Measurements from ENCODE around the gene ALDH1A3.

Gene ALDH1A3

DNA sequence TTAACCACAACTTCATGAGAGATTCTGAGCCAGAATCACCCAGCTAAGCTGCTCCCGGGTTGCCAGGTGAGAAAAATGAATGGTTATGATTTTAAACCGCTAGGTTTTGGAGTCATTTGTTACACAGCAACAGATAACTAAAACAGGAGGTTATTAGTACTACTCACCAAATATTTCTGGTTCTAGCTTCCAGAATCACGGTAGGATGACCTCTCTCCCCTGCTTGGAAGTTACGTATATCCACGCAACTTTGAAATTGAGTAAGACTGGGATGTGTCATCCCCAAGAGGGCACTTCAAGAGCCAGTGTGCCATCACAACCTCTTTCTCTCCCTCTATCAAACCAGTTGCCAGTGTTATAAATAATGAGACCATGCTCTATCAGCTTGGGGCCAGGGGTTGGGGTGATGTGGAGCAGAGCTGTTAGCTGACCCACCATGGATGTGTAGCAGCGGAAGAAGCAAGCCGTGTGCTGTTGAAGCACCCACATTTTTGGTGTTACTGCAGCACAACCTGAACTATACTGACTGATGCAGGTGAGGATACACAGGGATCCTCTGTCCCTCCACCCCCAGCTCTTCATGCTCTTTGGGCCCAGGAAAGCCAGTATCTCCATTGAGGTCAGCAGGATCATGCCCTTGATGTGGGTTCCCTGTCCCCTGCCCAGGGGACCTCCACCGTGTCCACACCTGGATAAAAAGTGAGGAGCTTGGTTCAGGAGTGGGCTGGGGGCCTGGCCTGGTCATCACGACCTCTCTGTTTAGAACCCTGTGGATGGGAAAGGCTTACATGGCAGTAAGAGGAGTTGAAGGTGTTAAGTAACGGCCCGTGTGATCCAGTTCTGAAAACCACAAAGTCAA lies 19.4 kb upstream of the ALDH1A3 start:
- no peak for DNase-seq

DNA sequence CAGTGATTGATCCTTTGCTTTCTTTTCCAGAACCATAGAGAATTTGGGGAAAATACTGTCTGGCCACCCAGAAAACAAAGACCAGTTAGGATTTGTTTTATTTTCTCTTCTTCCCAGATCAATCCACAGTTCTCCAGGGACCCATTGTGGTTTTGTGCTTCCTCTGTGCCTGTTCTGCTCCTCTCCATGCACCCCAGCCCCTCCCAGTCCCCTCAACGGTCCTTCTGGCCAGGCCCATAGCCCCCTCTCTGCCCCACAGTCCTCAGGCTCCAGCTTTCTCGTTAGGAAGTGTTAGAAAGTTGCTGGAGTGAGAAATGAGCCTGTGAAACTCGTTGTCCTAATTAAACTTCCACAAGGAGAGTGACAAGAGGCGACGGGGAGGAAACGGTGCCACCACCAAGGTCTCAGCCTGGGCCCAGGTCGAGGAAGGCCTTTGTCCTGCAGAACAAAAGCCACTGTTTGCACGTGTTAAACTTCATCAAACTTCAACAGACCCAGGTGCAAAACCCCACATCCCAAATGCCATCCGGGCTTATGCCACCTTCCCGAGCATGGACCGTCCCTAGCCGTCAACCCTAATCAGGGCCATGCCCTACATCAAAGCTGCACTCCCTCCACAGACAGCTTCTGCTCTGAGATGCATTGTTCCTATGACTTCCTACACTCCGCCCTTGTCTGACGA lies 18.7 kb upstream of the ALDH1A3 start:
- no peak for DNase-seq

DNA sequence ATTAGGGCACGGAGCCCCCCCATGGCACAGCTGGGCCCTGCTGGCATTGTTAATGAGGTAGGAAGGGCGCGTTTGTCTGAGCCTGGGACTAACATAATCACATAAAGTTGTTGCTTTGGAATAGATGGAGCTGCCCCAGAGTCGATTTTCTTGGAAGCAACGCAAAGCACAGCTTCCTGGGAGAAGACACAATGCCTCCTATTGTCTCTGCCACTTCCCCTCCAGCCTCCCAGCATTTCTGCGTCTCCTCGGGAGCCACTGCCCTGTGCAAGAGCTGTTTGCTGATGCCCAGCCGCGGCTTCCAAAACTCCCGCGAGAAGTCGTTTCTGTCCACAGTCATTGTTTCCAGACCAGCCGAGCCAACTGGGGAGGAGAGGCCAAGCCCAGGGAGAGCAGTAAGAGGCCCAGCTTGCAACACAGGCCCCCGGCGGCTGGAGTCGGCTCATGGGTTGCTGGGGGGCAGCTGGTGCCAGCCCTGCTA lies 18.1 kb upstream of the ALDH1A3 start:
- DNase-seq, result no peak

DNA sequence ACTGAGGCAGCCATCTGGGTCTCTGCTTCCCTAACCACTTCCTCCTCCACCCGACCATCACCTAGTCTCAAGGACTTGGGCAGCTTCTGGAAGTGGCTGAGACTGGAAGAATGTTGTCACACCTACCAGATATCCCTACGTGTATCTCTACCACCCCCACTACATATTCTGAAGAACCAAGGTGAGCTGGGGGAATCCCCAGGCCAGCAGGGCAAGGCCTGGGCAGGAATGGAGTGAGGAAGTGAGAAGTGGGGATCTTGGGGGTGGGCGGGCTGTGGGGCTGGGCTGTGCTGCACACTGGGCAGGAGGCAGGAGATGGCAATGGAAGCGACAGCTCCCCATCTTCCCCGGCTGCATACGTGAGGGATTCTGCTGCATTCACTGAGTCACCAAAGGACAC lies 17.5 kb upstream of the ALDH1A3 start:
- DNase-seq, result no peak

DNA sequence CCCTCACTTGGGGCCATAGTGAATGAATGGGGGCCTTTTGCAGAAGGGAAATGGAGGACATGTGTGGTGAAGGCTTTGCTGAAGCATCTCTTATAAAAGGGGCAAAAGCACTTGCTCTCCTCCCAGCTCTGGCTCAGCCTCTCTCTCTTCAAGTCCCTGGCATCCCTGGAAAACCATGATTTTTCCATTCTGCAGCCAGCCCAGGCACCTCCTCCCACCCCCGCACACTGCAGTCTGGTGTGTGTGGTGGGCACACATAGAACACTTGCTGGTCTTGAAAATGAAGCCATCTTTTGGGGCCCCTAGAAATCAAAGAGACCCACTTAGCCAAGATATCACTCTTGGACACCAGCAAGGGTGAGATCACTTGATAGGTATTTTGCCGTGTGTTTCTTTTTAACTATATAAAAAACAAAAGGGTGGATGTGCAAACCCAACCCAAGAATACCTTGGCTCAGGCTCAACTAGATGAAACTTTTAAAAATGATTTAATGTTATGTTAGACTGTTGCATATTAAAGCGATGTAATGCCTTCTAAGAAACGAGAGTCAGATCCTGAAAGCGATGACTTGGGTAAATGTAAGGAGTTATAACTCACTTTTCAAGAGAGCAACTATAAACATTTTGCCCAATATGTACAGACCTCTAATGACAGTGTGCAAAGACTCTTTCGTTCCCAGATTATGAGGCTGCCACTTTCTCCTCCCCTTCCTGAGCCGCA lies 16.4 kb upstream of the ALDH1A3 start:
- DNase-seq, result no peak

DNA sequence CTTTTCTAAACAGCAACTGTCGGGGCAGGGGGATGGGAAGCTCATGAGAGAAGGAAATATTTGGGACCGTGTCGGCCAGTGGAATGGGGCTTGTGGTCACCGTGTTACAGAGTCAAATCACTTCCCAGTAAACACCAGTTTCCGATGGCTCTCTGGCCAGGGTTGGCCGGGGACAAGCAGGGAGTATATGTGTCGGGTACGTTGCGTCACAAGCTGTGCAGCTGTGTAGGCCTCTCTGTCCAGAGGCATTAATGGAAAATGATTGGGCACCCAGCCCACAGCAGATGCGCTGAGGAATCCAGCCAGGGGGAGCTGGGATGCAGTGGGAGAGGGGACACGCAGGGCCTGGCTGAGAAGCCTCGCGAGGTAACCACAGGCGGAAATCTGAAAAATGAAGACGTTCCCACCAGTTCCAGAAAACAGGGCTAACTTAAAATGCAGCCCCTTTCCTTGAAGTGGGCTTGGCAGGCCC lies 15.8 kb upstream of the ALDH1A3 start:
- no peak for DNase-seq

DNA sequence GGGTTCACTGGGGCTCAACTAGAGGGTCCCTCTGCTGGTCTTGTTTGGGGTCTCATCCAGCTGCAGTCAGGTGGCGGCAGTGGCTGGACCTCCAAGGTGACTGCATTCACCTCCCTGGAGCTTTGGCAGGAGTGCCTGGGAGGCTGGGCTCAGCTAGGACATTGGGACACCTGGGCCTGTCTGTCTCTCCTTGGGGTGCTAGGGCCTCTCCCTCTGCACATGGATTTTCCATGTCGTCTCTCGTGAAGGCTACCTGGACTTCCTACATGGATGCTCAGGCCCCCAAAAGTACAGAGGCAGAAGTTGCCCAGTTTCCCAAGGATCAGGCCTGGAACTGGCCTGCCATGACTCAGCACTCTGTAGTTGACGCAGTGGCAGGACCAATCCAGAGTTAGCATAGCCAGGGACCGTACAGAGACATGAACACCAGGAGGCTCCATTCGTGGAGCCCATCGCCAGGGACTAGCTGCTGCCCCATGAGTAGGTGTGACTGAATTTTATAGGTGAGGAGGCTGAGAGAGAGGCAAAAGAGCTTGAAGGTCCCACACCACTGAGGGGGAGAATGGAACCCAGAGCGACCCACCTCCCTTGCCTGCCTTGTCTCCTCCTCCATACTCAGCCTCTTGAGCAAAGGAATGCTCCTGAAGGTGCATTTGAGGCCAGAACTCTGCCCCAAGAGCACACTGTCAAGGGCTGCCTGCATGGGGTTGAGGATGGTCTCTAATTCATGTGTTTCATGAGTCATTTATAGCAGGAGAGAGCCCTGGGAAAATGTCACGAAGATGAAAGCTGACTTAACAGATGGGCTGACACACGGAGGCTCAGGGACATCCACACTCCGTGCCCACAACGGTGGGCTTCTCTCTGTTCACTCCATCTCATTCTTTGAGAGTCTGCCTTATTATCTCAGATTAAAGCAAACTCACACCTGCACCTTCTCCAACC lies 13.0 kb upstream of the ALDH1A3 start:
- no peak for DNase-seq

DNA sequence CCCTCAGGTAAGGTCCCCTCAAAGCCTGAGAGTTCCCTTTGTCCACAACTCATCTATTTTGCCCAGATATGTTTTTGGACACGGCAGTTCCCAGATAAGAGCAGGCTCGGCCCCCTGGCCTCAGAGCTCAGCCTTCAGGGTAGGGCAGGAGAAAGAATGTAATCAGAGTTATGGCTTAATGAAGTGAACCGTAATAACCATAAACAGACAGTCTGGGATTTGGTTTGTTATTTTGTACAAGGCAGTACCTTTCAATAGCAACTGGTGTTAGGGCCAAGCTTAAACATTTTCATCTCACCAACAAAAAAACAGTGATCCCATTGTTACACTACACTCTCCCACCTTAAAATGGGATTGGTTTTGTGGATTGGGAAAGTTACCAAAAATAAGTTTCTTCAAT lies 12.2 kb upstream of the ALDH1A3 start:
- DNase-seq, result no peak

DNA sequence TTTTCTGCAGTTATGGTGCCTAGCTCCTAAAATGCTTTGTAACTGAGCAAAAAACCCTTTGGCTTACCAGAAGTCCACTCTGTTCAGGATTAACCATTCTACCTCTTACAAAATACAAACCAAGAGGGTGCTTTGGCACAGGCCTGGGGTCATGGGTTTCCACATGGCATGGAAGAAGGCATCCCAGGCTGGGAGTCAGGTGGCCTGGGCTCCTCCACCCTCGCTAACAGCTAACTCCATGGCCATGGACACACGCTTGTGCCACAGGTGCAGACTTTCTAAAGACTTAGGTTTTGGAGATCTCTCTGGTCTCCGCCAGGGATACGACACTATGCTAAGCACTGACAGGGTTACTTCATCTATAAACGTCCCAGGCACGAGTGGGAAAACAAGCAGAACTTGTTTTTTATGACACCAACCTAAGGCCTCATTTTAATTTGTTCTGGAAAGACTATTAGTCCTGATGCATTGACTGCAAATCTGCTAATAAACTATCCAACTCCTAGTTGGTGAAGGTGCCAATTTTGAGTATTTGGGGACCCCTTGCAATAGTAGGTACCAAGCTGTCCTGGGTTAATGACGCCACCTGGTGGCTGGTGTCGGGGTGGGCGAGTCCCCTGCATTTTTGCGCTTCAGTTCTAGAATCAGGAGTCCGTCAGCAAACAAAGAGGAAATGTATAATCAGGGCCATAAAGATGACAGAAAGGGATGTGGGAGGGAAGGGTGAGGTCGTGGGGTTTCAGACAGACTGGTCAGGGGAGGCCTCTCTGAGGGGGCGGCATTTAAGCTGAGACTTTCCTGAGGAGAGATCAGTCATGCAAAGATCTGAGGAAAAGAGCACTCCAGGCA lies 10.3 kb upstream of the ALDH1A3 start:
- DNase-seq, result no peak

DNA sequence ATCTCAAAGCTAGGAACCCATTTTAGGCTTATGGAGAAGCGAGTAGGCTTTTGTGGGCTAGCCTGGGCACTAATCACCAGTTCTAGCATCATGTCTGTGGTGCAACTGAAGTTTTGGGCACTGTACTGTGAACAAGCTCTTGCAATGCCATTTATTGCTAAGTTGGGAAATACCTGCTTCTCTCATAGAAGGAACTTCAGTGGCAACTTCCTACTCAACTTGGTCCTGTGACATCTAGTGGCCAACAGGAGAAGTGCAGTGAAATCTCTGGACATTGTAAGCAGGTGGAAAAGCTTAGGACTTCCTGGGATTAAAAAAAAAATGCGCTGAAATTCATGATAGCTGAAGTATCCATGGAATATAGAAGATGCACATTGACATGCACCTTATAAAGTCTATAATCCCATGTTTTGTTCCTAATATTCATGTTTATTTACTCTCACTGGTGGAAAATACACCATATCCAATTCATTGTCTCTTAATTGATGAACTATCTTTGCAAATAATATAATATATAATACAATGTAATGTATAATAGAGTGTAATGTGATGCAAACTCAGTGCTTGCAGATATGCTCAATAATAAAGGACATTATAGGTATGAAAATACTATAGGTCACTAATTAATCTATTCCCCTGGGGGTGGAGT lies 6.5 kb upstream of the ALDH1A3 start:
- peak; percentile 15 for DNase-seq

DNA sequence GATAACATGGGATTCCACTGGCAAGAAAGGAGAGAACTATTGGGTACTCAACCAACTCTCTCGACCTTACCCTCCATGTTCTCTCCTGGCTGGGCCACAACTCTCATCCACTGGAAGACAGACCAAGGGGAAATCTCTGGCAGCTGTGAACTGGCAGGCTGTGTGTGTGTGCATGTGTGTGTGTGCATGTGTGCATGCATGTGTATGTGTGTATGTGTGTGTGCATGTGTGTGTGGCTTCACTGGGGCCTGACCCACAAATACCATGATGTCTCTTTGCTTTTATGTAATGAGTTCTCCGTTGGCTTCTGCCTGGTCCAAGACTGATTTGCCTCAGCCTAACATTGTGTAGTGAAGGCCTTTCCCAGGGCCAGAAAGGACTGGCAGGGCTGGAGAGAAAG lies 4.1 kb upstream of the ALDH1A3 start:
- no peak for DNase-seq

DNA sequence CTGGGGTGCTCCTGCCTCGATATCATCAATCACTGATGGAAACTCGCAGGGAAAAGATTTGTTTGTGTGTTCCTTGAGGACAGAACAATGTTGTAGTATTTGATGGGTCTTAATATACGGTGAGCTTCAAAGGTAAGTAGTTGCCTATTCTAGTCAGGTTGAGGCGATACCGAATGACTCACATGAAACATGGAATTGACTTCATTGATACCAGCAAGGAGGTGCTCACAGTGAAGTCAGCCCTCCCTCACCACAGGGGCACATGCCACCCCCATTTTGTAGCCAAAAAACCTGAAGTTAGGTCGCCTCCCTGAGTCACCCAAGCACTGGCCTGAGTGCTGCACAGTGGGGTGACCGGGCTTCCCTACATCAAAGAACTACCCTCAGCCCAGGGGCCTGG lies 3.7 kb upstream of the ALDH1A3 start:
- no peak for DNase-seq

DNA sequence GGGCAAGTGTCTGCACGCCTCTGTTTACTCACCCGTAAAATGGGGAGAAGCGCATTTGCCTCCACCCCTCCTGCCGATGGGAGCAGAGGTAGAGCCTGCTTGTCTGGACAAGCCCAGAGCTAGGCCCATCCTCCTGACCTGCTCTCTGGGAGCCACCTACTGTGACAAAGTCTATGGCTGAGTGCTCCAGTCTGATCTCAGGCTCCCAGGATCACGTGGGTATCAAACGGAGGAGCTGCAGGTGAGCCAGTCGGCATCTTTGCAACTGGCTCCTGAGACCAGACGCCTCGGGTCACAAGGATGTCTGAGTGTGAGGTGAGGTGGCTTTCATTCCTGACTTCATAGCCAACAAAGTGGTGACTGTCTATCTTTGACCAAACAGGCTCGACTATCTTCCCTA lies 2.1 kb upstream of the ALDH1A3 start:
- no peak for DNase-seq

DNA sequence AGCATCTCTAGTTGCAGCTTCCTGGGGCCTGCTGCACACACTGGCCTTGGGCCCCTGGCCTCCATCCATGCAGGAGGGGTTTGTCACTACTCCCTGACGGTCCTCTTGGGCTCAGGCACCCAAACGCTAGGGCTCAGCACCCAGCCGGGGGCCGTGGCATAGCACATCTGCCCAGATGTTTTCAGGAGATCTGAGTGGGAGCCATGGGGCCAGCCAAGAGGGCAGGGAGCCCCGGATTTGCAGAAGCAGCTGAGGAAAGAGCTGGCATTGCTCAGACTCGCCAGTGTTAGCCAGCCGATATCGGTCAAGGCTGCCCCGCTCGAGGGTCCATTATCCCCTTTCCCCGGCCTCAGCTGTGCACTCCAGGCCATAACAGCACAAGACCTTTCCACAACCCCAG lies 1.5 kb upstream of the ALDH1A3 start:
- no peak for DNase-seq

DNA sequence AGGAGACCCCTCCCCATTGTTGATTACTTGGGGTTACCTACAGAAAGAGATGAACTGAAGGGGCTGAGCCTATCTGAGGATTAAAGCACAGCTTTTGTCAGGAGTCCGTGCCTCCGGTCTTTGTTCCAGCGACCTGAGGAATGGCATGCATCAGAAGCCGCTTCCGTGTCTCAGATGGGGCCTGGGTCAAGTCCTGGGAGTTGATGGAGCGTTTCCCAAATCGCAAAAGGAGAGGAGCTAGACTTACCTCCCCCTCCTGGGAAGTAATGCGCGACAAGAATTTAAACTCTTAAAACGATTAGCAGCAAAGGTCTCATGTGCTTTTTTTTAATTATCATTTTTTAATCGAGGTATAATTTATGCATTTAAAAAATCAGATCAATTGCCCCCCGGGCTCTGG lies 983 bp upstream of the ALDH1A3 start:
- no peak for DNase-seq

DNA sequence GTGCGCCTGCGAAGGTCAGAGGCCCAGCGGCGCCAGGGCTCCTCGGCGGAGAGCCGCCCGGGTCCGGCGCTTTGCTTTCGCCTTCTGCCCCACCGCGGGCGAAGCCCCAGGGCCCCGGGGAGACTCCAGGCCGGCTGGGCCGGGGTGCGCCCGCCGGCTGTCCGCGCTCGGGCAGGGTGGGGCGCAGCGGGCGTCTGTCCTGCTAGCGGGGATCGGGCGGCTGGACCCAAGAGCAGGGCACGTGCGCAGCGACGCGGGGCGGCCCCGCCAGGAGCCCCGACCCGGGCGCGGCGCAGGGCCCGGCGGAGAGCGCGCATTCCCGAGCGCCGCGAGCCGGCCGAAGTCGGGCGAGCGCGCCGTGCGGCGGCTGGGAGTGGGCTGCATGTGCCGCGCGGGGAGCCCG lies 569 bp upstream of the ALDH1A3 start:
- no peak for DNase-seq

DNA sequence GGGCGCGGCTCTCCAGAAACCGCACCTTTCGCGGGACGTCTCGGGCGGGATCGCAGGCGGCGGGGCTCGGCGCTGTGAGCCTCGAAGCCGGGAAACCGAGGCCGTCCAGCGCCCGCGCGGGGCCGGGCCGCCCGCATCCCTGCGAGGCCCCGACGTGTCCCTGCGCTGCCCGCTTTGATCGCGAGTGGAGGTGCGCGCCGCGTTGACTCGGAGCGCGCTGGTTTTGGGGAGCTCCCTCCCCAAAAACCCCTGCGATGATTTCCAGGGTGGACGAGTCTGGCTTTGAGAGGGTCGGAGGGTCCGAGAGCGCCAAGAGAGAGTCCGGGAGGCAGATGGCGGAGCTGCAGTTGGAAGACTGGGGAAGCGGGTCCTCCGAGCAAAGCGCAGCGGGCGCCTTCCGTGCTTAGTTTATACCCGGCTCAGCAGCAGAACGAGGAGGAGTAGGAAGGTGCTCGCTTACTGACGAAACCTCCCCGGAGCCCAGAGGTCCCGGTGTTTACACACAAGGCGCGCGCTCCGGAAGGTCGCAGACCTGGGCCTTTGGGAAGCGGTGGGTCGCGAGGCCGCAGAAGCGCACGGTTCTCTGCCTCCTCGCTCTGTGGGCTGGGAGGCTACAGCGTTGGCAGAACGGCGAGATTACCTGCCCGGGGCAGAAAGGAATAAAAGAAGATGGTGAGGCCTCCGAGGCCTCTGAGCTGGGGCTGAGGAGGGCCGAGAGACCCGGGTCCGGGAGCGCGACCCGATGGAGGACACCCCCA lies 687 bp downstream of the ALDH1A3 start:
- DNase-seq, result no peak

DNA sequence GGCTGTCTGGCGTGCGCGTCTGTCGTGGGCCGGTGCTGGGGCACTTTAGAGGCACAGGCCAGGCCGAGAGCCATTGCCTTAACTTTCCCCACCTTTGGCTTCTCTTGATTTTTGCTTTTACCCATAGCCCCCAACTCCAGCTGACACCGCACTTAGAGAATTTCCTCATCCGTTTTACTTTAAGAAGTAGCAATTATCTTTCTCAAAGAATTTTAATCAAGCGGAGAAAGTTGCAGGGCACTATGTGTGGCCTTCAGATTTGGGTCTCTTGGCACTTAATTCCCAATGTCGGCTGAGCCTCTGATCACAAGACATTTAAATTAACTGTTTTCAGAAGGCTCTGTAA lies 1.2 kb downstream of the ALDH1A3 start:
- no peak for DNase-seq

DNA sequence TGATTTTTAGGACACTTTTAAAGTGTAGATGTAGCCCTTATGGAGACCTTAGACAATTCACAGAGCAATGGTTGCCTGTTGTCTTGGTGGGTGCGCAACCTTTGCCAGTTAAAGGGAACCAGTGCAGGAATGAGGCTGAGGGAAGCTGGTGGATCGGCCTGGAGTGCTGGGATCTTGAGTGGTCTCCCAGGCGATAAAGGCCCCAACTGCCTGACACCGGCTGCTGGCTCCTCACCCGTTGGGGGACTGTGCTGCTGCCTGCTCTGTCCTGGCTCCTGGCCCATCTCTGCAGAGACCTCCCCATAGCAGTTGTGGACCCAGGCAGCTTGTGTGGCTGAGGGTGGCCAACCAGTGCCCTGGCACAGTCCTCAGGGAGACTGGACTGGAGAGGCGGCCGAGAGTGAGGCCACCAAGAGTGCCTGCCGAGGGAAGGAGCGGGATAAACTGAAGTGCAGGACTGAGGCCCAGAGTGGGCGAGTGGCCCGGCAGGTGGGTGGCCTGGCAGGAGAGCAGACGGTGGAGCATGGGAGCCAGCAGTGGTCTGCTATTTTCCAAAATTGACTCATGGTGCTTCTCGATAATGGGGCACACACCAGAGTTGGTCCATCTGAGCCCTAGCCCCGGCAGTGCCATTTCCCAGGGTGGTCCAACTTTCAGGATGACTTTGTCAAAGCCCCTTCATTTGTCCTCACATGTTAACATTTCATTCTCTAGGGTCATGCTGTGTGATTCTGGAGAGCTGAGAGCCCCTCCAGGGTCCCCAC lies 2.1 kb downstream of the ALDH1A3 start:
- DNase-seq, result no peak

DNA sequence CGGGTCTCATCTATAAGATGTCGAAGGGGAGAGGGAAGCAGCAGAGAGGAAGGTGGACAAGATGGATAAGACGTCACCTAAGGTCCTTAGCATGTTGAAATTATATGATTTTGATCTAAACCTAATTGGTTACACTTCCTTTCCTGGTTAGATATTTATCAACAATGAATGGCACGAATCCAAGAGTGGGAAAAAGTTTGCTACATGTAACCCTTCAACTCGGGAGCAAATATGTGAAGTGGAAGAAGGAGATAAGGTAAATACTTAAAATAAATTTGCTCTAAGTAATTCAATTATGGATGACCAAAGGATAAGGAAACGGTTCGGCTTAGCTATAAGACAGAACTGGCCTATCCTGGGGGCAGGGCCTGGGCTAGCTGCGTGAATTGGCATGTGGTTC lies 5.5 kb downstream of the ALDH1A3 start:
- no peak for DNase-seq
